Endometrium (tissue), 2 donors: ENCODE measurements around the gene NAA60.
"Not testable (repeated sequence)": the region's sequence is repeated elsewhere in the genome, so short reads cannot be mapped to it uniquely, and the experiment has no call there.

Source experiments
- FAIRE-seq: peaks from 2 replicates; lab custom pipeline; 2012; peaks lifted over from hg19 to GRCh38; lab: Jason Lieb, UNC
- donor health status: control.
- donor health status: control.

Gene NAA60

DNA sequence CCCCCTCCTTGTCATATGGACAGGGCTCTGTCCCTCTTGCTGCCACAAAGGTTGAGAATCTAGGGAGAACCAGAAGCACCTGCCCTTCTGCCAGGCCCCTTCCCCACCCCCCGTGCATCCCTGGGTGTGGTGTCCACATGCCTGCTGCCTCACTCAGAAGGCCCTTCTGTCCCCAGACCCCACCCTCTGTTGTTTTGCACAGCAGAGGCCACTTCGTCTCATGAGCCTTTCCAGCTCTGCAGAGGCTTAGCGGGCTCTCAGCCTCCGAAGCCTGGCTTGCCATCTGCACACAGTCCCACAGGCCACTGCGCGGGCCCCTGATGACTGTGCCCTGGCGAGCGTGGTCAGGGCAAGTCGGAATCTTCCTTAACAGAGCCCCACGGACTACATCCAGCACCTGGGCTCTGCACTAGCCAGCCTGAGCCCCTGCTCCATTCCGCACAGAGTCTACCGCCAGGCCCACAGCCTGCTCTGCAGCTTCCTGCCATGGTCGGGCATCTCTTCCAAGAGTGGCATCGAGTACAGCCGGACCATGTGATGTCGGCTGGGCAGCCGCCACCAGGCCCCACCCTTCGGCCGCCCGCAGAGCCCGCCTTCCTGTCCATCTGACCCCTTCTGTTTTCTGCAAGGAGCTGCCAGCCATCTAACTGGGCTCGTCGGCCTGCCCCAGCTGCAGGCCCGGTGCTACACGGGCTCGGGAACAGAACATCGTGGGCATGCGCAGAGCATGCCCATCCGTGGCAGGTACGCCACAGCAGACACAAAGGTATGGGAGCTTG, 41.0 kb downstream of the NAA60 start:
- no peak for FAIRE-seq

DNA sequence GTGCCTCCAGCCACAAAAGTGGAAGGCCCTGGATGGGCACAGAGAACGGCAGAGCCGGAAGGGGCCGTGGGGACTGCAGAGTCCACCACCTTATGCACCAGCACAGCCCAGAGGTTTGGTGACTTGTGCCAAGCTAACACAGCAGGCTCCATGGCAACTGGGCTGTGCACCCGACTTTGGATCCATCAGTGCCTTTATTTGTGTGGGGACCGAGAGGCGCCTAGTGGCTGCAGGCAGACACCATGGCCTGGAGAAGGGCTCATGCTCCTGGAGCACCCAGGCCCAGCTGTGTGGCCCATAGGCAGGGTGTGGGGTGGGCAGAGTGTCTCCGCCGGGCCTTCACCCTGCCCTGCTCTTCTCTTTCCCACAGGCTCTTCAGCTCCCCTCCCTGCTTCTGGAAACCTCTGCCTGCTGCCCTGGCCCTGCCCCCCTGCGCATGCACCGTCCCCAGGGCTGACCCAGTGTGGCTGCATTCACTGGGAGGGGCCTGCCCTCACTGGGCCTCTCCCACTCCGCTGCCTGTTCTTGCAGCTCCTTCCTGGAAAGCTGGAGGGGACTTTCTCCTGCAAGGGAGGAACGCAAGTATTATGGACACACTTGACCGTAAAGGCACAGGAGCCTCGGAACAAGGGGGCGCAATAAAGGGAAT, 41.7 kb downstream of the NAA60 start:
- FAIRE-seq, result no peak

DNA sequence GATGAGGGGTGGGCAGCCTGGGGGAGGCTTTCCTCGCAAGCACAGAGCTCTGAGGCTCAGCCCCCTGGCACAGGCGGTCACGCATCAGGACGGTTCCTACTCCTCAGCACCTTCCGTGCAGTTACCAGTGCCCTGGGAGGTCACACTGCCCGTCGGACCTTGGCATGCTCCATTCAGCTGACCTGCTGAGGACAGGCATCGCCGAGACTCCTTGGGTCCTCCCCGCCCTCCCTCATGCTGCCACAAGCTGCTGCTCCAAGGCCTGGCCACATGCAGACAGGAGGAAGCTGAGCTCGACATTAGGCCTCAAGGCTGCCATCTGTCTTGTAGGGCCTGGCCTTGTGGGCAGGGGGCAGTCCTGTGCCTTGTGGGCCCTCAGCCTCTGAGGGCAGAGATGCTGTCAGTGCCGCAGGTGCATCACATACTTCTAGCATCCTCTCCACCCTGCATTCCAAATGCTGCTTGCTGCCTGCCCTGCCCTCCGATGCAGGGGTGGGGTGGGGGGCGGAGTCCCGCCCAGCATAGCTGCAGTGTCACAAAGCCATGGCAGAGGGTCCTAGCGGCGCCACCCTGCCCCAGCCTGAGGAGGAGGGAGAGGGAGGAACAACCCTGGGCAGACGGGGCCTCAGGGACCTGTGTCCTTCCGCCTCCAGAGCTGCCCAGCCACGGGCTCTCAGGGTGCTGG, 42.5 kb downstream of the NAA60 start:
- no peak for FAIRE-seq

DNA sequence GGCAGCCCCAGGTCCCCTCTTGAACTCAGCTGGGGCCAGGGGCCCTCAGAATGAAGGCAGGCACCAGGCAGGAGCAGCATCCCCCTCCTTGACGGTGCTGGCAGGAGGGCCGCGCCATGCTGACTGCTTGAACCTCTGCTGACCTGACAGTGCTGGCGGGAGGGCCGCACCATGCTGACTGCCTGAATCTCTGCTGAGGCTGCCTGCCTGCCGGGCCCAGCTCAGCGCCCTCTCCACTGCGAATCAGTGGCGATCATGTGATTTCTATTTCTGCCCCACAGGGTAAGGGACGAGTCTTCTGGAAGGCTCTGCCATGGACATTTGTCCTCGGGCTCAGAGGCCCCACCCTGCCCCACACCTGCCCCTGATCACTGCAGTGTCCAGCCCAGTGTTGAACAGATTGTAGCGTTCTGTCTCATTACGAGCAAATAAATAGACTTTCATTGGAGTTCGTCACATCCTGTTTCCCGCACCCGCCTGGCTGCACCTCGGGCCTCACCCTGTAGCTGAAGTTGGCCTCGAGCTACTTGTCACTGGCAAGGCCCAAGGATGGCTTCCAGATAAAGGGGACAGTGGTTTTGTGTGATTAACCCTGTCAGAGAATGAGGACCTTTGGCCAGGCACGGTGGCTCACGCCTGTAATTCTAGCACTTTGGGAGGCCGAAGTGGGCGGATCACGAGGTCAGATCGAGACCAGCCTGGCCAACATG, 43.2 kb downstream of the NAA60 start:
- FAIRE-seq, result no peak

DNA sequence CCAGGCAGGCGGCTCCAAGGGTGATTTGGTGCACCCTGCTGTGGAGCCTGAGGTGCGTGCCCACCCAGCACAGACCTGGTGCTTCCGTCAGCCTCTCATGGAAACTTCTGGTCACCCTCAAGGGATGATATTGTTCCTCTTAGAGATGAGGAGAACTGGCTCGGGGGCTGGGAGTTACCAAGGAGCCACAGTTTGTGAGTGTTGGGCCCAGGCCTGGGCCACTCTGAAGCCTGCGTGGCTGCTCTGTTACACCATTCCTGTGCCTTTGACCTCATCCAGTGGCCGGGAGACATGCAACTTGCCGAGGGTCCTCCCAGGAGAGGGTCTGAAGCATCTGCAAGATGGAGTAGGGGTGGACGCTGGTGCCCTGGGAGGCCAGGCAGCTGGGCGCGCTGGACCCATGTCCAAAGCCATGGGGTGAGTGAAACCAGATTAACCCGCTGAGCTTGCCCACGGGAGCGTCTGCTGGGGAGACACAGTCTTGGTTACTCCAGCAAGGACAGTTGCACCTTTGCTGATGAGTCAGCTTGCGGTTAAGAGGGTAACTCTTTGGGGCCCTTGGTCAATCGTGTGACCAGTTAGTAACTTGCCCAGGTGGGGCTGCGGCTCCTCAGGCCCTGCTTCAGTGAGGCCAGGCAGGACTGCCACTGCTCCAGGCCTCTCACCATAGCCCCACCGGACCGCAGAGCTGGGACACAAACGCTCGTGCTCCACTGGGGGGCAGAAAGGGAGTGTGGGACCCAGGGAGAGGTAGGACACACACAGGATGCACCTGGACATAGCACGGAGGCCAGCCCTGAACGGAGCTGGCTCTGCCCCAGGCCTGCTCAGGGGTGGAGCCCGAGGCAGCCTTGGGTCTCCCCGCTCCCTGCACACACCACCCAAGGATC, 44.3 kb downstream of the NAA60 start:
- no peak for FAIRE-seq

DNA sequence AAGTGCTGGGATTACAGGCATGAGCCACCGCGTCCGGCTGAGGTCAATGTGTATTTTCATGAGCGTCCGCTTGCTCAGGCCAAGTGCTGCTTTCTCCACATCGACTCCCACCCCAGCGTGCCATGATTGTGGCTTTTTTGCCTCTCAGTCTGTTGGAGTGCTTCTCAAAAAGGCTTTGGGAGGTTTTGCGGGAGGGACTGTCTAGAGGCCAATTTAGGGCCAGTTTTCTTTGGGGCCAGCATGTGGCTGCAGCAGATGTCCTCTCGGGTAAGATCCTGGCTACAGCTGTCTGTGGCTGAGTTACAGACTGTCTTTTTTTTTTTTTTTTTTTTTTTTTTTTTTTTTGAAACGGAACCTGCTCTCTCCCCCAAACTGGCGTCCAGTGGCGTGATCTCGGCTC, 45.3 kb downstream of the NAA60 start:
- FAIRE-seq, result no peak

DNA sequence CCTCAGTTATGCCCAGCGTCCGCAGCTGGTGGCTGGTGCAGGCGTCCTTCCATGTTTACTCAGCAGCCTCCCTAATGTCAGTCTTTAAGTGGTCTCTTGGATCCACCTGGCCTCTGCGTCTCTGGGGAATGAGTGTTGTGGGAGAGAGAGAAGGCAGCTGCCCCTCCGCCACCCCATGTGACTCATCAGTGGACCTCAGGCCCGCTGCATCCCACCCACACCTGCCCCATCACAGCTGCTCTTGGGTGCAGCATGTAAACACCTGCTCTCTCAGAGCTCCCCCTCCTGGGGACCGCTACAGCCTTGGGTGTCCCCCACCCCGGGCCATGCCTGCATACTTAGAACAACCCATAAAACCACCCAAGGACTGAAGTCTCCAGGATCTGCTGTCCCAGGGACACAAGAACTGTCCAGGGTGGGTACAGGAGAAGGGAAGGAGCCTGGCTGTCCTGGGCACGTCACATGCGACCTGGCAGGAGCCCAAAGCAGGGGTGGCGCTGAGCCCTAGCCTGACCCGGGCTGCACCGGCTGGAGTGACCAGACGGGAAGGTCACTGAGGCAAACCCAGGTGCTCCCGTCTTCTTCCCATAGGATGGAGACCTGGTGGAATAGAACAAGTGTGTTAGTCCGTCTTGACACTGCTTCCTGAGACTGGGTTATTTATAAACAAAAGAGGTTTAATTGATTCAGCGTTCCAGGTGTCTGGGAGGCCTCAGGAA, 47.6 kb downstream of the NAA60 start:
- FAIRE-seq, result no peak

DNA sequence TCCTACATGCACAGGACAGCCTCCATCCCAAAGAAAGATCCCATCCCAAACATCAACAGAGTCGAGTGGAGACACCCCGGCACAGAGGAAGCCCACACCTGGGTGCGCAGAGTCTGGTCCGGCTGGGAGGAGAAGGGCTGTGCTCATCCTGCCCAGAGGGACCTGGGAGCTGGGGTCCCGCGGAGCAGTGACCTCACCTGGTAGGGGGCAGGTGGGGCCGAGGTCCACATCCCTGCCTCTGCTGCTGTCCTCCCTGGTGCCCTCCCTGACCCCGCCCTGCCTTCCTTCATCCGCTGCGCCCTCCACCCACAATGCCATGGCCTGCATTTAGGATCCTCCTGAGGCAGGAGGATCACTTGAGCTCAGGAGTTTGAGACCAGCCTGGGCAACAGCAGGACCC, 48.9 kb downstream of the NAA60 start:
- no peak for FAIRE-seq

DNA sequence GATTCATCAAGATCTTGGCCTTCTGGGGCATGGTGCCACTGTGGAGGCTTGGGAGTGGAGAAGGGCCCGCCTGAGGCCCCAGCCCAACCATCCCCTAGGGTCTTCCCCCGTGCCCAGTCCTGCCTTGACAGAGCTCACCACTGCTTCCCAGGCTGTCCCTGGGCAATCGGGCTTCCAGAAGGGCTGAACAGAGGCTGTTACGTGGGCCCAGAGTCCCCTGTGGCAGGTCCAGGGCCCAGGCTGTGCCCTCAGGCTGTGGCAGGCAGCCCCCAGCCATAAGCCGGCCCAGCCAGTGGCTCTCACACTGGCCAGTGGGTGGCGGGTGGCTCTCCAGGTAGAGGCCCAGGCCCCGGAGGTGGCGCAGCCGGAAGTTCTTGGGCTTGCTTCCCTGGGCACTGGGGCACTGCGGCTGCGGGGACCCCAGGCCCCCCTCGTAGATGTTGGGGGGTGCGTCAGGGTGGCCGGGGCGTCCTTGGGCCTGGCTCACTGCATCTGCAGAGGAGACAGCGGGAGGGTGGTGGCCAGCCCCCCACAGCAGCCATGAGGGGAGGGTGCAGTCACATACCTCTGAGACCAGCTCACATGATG, 51.0 kb downstream of the NAA60 start:
- FAIRE-seq, result no peak

DNA sequence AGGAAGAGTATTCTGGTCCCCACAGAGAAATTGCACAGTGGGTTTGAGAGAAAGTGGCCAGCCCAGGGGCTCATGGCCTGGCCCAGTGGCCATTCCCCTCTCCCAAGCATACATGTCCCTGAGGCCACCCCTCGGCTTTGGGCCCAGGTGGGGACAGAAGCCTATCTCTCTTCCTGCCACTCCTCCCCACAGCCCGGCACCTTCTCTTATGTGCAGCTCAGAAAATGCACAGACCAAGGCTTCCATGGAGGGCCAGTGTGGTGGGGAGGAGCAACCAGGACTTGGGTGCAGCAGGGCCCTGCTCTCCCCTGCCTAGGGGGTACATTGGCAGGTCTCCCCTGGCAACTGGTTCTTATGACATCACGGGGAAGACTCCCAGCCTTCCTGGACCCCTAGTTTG, 51.7 kb downstream of the NAA60 start, which contains the start of gene C16orf90:
C16orf90 (minus strand) TSS at position 314 of the 400 bp plus-strand sequence; CDS start at position 246, 68 bp downstream.
- no peak for FAIRE-seq

DNA sequence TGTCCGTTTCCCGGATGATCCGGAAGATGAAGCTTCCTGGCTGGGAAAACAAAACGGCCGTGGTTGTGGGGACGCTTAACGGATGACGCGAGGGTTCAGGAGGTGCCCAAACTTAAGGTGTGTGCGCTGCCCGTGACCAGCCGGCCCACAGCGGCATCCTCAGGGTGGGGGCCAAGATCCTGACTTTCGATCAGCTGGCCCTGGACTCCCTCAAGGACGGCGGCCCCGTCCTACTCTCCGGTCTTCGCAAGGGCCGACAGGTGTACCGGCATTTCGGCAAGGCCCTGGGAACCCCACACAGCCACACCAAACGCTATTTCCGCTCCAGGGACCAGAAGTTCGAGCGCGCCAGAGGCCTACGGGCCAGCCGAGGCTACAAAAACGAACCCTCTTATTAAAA, 52.9 kb downstream of the NAA60 start:
- FAIRE-seq, result no peak

DNA sequence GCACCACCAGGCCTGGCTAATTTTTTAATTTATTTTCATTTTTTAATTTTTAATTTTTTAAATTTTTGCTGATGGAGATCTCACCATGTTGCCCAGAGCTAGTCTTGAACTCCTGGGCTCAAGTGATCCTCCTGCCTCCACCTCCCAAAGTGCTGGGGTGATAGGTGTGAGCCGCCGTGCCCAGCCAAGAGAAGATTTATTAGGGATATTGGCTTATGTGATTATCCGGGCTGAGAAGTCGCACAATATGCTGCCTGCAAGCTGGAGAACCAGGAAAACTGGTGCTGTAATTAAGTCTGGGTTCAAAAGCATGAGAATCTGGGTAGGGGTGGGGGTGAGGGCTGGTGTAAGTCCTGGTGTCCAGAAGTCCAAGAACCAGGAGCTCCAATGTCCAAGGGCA, 54.3 kb downstream of the NAA60 start:
- FAIRE-seq, result no peak

DNA sequence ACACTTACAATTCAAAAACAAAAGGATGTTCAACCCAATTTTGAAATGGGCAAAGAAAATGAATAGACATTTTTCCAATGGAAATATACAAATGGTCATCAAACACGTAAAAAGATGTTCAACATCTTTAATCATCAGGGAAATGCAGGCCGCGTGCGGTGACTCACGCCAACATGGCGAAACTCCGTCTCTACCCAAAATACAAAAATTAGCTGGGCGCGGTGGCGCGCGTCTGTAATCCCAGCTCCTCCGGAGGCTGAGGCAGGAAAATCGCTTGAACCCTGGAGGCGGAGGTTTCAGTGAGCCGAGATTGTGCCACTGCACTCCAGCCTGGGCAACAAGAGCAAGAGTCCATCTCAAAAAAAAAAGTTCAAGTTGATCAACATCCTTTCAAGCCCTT, 55.5 kb downstream of the NAA60 start:
- no peak for FAIRE-seq

DNA sequence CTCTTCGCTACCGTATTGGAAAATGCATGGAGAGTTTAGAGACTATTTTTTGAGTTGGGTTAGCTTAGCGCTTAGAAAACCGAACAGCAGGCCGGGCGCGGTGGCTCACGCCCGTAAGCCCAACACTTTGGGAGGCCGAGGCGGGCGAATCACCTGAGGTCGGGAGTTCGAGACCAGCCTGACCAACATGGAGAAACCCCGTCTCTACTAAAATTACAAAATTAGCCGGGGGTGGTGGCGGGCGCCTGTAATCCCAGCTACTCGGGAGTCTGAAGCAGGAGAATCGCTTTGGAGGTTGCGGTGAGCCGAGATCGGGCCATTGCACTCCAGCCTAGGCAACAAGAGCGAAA, 57.9 kb downstream of the NAA60 start:
- not testable (repeated sequence) for FAIRE-seq

DNA sequence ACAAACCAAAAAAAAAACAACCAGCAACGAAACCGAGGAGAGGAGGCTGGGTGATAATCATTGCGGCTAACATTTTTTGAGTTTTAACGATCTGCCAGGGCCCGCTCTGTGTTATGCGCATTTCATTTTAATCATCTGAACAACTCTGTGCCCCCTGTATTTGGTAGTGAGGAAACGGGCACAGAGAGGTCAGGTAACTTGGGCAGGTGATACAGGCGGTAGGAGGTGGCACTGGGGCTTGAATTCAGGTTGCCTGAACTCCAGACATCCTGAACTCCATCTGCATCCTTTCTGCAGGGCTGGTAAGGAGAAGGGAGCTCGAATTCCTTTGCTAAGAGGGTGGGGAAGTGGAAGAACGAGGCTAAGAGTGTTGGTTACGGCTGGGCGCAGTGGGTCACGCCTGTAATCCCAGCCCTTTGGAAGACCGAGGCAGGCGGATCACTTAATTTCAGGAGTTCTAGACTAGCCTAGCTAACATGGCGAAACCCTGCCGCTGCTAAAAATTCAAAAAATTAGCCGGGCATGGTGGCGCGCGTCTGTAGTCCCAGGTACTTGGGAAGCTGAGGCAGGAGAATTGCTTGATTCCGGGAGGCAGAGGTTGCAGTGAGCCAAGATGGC, 58.4 kb downstream of the NAA60 start:
- FAIRE-seq, result no peak

DNA sequence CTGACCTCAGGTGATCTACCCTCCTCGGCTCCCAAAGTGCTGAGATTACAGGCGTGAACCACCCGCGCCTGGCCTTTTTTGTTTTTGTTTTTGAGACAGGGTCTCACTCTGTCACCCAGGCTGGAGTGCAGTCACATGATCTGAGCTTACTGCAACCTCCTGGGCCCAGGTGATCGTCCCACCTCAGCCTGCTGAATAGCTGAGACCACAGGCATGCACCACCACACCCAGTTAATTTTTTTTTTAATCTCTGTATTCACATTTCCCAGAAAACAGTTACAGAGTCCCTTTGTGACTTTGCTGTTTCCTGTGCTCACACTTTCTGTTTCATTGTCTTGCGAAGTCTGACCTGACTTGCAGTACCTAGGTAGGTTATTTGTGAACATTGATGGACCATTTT, 60.0 kb downstream of the NAA60 start:
- no peak for FAIRE-seq

DNA sequence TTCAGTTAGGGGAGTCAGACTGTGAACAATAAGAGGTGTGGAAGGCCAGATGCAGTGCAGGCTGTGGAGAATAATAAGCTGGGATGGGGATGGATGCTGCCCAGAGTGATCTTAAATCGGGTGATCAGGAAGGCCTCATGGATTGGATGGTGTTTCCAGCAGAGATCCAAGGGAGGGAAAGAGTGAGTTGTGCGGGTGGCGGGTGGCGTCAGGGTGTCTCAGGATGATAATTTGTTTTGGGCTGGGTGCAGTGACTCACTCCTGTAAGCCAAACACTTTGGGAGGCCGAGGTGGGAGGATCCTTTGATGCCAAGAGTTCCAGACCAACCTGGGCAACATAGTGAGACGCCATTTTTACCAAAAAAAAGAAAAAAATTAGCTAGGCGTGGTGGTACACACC, 65.3 kb downstream of the NAA60 start:
- FAIRE-seq, result no peak

DNA sequence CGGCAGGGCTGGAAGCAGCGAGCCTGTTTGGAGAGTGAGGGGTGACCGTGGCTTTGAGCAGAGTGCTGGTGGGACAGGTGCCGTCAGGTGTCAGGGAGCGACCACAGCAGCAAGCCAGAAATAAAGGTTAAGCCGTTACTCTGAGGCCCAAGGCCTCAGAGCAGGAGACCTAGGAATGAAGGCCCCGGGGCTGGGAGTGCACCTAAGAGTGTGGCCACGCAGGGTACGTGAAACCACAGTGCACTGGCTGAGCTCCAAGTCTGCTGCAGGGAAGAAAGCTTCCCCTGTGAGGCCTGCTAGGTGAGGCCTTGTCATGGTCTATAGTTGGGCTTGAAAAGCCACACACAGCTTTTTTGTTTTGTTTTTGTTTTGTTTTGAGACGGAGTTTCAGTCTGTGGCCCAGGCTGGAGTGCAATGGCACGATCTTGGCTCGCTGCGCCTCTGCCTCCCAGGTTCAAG, 66.0 kb downstream of the NAA60 start:
- FAIRE-seq, result no peak

DNA sequence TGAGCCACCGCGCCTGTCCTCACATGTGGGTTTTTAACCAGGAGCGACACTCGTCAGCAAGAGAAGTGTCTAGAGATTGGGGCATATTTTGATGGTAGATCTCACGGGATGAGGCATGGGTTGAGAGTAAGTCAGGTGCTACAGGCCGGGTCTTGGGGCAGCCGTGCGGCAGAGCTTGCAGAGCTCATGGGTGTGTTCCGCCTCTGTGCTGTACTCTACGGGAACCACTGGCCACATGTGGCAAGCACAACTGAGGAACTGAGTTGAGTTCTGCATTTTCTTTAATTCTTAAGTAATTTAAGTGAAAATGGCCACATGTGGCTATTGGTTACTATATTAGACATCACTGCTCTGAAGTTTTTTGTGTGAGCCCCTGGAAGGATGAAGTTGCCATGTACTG, 66.9 kb downstream of the NAA60 start:
- FAIRE-seq, result no peak
